Measurements from ENCODE around the gene CHPF. TPM values are rescaled to one million over a fixed set of nuclear protein-coding genes. Genes with fewer than 3 reads are reported as not detected.
A peak's percentile ranks its signal among the peaks of the same experiment; 100 is the strongest.

Gene CHPF
- total RNA-seq, 2 experiments from 2014 or later: 6.5 to 7.1 TPM

DNA sequence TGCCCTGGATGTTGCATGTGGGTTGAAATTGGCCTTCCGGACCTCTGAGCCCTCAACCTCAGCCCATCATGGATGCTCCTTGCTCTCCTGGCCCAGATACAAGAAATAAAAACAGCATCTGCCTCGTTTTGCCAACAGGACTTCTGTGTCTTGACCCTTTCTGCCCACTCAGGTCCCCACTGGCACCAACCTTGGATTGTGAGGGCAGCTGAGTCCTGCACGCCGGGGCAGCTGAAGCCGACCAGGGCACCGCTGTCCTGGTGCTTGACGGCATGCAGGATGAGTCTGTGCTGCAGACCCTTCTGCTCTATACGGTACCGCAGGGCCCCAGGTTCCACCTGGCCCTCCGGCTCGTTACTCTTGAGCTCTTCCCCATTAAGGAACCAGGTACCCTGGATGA is 23.0 kb upstream of the CHPF start:
- H3K27ac Mint-ChIP-seq: no peak overlapping the region
- Histone ChIP-seq H3K36me3 (ENCODE audit: insufficient read depth, low read length) (no peaks in the 10 kb centered on the region), H3K27ac (ENCODE audit: low read depth in 1 of 2, low read length in 2 of 2) (no peak overlapping the region), H3K4me3 (ENCODE audit: low read length) (no peak overlapping the region), H3K9me3 (ENCODE audit: control insufficient read depth in 1 of 2, insufficient read depth in 1 of 2, low read length in 2 of 2) (peaks cover 0 to 4% of the 10 kb centered on the region in 2 experiments), H3K4me1 (ENCODE audit: insufficient read depth, low read length) (peaks cover 7% of the 10 kb centered on the region), H3K27me3 (ENCODE audit: control insufficient read depth in 1 of 2, insufficient read depth in 2 of 2, low read length in 2 of 2) (peaks cover 22 to 32% of the 10 kb centered on the region in 2 experiments)
- H3K9me3 Mint-ChIP-seq: no peaks in the 10 kb centered on the region
- ChIA-PET CTCF (no interaction called here), POLR2A (no interaction called here)
- intact Hi-C loops (cut with DNase I, micrococcal nuclease): no loop called here
- TF ChIP-seq, protein P1, sequence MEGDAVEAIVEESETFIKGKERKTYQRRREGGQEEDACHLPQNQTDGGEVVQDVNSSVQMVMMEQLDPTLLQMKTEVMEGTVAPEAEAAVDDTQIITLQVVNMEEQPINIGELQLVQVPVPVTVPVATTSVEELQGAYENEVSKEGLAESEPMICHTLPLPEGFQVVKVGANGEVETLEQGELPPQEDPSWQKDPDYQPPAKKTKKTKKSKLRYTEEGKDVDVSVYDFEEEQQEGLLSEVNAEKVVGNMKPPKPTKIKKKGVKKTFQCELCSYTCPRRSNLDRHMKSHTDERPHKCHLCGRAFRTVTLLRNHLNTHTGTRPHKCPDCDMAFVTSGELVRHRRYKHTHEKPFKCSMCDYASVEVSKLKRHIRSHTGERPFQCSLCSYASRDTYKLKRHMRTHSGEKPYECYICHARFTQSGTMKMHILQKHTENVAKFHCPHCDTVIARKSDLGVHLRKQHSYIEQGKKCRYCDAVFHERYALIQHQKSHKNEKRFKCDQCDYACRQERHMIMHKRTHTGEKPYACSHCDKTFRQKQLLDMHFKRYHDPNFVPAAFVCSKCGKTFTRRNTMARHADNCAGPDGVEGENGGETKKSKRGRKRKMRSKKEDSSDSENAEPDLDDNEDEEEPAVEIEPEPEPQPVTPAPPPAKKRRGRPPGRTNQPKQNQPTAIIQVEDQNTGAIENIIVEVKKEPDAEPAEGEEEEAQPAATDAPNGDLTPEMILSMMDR (IDR thresholded peaks at IDR 0.05): no peak
- no peaks in the 10 kb centered on the region for H3K4me1 Mint-ChIP-seq (ENCODE audit: low read depth)
- no peaks in the 10 kb centered on the region for H3K36me3 Mint-ChIP-seq (ENCODE audit: low read depth)
- peaks cover 50% of the 10 kb centered on the region for H3K27me3 Mint-ChIP-seq
- no peak overlapping the region for H3K4me3 Mint-ChIP-seq
- ATAC-seq (ENCODE audit: poor library complexity) (no peak), DNase-seq (no peak)

DNA sequence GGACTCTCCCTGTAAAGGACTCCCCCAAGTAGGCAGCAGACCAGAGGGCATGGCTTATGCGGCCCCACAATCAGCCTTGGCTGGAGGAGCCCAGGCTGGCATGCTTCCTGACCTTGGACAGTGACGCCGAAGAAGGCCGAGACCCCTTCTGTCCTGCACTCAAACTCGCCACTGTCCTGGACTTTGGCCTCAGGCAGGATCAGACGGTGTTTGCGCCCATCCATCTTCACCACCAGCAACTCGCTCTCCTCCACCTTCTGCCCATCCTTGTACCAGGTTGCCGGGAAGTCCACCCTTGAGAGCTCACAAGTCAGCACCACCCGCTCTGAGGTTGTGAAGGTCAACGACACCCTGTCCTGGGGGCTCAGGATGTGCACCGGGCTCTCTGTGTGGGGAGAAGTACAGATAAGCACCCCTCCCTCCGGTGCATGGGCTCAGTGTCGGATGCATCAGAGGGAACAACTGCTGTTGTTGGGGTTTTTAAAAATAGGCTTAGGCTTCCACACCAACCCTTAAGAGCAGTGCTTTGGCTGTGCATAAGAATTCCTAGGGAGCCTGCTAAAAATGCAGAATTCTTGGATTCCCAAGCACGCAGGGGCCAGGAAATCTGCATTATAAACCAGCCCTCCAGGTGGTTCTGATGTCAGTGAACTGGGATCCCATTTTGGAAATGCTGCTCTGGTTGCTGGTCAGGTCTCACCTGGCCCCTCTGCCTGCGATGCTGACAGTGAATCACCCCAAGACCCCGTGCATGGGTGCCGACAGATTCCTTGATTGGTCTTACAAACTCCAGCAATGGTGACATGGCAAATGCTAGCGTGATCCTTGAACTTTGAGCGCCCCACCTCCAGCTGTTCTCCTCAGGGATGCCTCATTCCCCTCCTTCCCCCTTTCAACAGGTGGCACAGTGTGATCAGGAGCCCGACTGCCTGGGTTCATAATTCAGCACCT is 21.8 kb upstream of the CHPF start:
- TF ChIP-seq, protein P1 (IDR thresholded peaks at IDR 0.05): no peak
- Mint-ChIP-seq H3K27ac (no peak overlapping the region), H3K27me3 (peaks cover 59% of the 10 kb centered on the region), H3K9me3 (no peaks in the 10 kb centered on the region), H3K4me1 (ENCODE audit: low read depth) (no peaks in the 10 kb centered on the region), H3K36me3 (ENCODE audit: low read depth) (no peaks in the 10 kb centered on the region), H3K4me3 (no peak overlapping the region)
- H3K9me3 ChIP-seq (ENCODE audit: control insufficient read depth in 1 of 2, insufficient read depth in 1 of 2, low read length in 2 of 2): peaks cover 0 to 4% of the 10 kb centered on the region in 2 experiments
- DNase-seq: no peak
- intact Hi-C loops (cut with DNase I, micrococcal nuclease): no loop called here
- POLR2A ChIA-PET: interaction anchor here (0.7 kb wide), 1 partner anchor 178 kb away, joined by 3 read pairs; no protein-coding TSS in a partner anchor
- H3K27me3 ChIP-seq (ENCODE audit: control insufficient read depth in 1 of 2, insufficient read depth in 2 of 2, low read length in 2 of 2): peaks cover 18 to 27% of the 10 kb centered on the region in 2 experiments
- no peak overlapping the region for H3K4me3 ChIP-seq (ENCODE audit: low read length)
- no peak for ATAC-seq (ENCODE audit: poor library complexity)
- H3K36me3 ChIP-seq (ENCODE audit: insufficient read depth, low read length): no peaks in the 10 kb centered on the region
- CTCF ChIA-PET: no interaction called here
- H3K4me1 ChIP-seq (ENCODE audit: insufficient read depth, low read length): no peaks in the 10 kb centered on the region
- H3K27ac ChIP-seq (ENCODE audit: low read depth in 1 of 2, low read length in 2 of 2): no peak overlapping the region

- Histone ChIP-seq H3K27ac (ENCODE audit: low read depth in 1 of 2, low read length in 2 of 2) (no peak overlapping the region), H3K9me3 (ENCODE audit: control insufficient read depth in 1 of 2, insufficient read depth in 1 of 2, low read length in 2 of 2) (no peaks in the 10 kb centered on the region), H3K27me3 (ENCODE audit: control insufficient read depth in 1 of 2, insufficient read depth in 2 of 2, low read length in 2 of 2) (peaks cover 10 to 13% of the 10 kb centered on the region in 2 experiments), H3K4me1 (ENCODE audit: insufficient read depth, low read length) (no peaks in the 10 kb centered on the region), H3K4me3 (ENCODE audit: low read length) (no peak overlapping the region), H3K36me3 (ENCODE audit: insufficient read depth, low read length) (no peaks in the 10 kb centered on the region)
- no peaks in the 10 kb centered on the region for H3K4me1 Mint-ChIP-seq (ENCODE audit: low read depth)
- H3K4me3 Mint-ChIP-seq: no peak overlapping the region
- H3K27me3 Mint-ChIP-seq: peaks cover 53% of the 10 kb centered on the region
- ChIA-PET POLR2A (no interaction called here), CTCF (interaction anchor here (1.1 kb wide), 1 partner anchor 21 kb away, joined by 3 read pairs; no protein-coding TSS in a partner anchor)
- DNase-seq (peak in 1 of 14 experiments; percentile 8), ATAC-seq (ENCODE audit: poor library complexity) (no peak)
- H3K27ac Mint-ChIP-seq: no peak overlapping the region
- no peaks in the 10 kb centered on the region for H3K36me3 Mint-ChIP-seq (ENCODE audit: low read depth)
- TF ChIP-seq, protein P1 (IDR thresholded peaks at IDR 0.05): no peak
- intact Hi-C loops (cut with DNase I, micrococcal nuclease): no loop called here
- H3K9me3 Mint-ChIP-seq: no peaks in the 10 kb centered on the region
Measured at GRCh38 chr2:219563271-219563928, 19.8 kb upstream of the CHPF start.

Measured in CD4-positive, alpha-beta T cell (primary cell).